ENCODE results near the gene AKAP1. TPM values are rescaled to one million over a fixed set of nuclear protein-coding genes. Genes with fewer than 3 reads are reported as not detected.
A peak's percentile ranks its signal among the peaks of the same experiment; 100 is the strongest.

Gene AKAP1
- total and polyA plus RNA-seq, 2 of the 8 experiments (the other 6 are each of a cell fraction or from before 2014, with no cell fraction given), result 120 to 156 TPM

GRCh38 chr17:57085448-57086068 lies 512 bp downstream of the AKAP1 start (continued):
- TF ChIP-seq RFX5 (IDR thresholded peaks at IDR 0.05; ENCODE audit: borderline replicate concordance, low read depth, low read length) (no peak), RNF2 (IDR thresholded peaks at IDR 0.05; ENCODE audit: borderline replicate concordance, low read depth, low read length, missing control alignments, poor library complexity, severe bottlenecking) (no peak), CTCF (IDR thresholded peaks at IDR 0.05; ENCODE audit: control extremely low read depth in 1 of 3, insufficient read depth in 1 of 3, low read depth in 1 of 3, low read length in 3 of 3) (peak in 2 of 3 experiments; percentile 4 to 27; a peak in 2 of 4 replicates), YY1 (IDR thresholded peaks at IDR 0.05; ENCODE audit: low read depth, low read length) (no peak), SIN3A (conservative IDR thresholded peaks at IDR 0.05 in 1 of 2, IDR thresholded peaks at IDR 0.05 in 1 of 2; ENCODE audit: low read depth in 1 of 2, low read length in 2 of 2) (0 out of 4 replicates have a peak, but pooled peaks of 1 of the 2 experiments have one; percentile 4), JUN (IDR thresholded peaks at IDR 0.05; ENCODE audit: low read depth, low read length) (no peak), KDM1A (IDR thresholded peaks at IDR 0.05; ENCODE audit: borderline replicate concordance, low read length) (no peak), MAFK (IDR thresholded peaks at IDR 0.05; ENCODE audit: low read depth, low read length) (no peak), SIX5 (IDR thresholded peaks at IDR 0.05; ENCODE audit: low read depth, low read length) (no peak), CHD2 (IDR thresholded peaks at IDR 0.05; ENCODE audit: low read length) (no peak), HDAC6 (IDR thresholded peaks at IDR 0.05; ENCODE audit: low read depth, low read length) (no peak), MAX (IDR thresholded peaks at IDR 0.05) (peak; percentile 4; the same call in 1 of the 2 replicates), PHF8 (conservative IDR thresholded peaks at IDR 0.05; ENCODE audit: low read depth, low read length) (0 out of 2 replicates have a peak, but pooled peaks have one; percentile 1), CHD1 (IDR thresholded peaks at IDR 0.05; ENCODE audit: low read depth, low read length) (no peak), SIRT6 (IDR thresholded peaks at IDR 0.05; ENCODE audit: low read length) (no peak), ZNF274 (IDR thresholded peaks at IDR 0.05; ENCODE audit: borderline replicate concordance, extremely low read depth, low read length) (no peak), BACH1 (IDR thresholded peaks at IDR 0.05; ENCODE audit: low read length) (no peak)

Data from H1 (cell line).